Vagina (tissue), 2 donors: ENCODE measurements around the gene CES5A.

Source experiments
- POLR2A ChIP-seq, 2 donors: fragments of 450-650 bp; IDR thresholded peaks; one replicate each; pipeline ENCODE4 v1.6.1; 2017; ENCODE audit warnings: antibody characterized with exemption in 2 of 2, mild to moderate bottlenecking in 2 of 2, moderate library complexity in 2 of 2
- POLR2AphosphoS5 ChIP-seq, 2 donors: sonication (generic); formaldehyde crosslinking; IDR thresholded peaks; one replicate each; pipeline ENCODE4 v1.9.0; 2017; ENCODE audit warnings: antibody characterized with exemption in 2 of 2, mild to moderate bottlenecking in 2 of 2, low read depth in 1 of 2; ENCODE audit not compliant: insufficient read depth in 1 of 2
- TF ChIP-seq, protein P1 (sequence below), 3 experiments: fragments of 450-650 bp in 2 of 3; fragments of 200-600 bp in 1 of 3; sonication (generic) in 1 of 3; IDR thresholded peaks; one replicate each; pipeline ENCODE4 v1.5.1; 2017 to 2019; ENCODE audit warnings: antibody characterized with exemption in 3 of 3, mild to moderate bottlenecking in 2 of 3, moderate library complexity in 2 of 3

- TF ChIP-seq POLR2AphosphoS5 (IDR thresholded peaks at IDR 0.05; ENCODE audit: insufficient read depth in 1 of 2, low read depth in 1 of 2) (no peak), POLR2A (IDR thresholded peaks at IDR 0.05) (no peak)
- TF ChIP-seq, protein P1, sequence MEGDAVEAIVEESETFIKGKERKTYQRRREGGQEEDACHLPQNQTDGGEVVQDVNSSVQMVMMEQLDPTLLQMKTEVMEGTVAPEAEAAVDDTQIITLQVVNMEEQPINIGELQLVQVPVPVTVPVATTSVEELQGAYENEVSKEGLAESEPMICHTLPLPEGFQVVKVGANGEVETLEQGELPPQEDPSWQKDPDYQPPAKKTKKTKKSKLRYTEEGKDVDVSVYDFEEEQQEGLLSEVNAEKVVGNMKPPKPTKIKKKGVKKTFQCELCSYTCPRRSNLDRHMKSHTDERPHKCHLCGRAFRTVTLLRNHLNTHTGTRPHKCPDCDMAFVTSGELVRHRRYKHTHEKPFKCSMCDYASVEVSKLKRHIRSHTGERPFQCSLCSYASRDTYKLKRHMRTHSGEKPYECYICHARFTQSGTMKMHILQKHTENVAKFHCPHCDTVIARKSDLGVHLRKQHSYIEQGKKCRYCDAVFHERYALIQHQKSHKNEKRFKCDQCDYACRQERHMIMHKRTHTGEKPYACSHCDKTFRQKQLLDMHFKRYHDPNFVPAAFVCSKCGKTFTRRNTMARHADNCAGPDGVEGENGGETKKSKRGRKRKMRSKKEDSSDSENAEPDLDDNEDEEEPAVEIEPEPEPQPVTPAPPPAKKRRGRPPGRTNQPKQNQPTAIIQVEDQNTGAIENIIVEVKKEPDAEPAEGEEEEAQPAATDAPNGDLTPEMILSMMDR (IDR thresholded peaks at IDR 0.05), result no peak
Observed at GRCh38 chr16:55836158-55836611, 39.0 kb downstream of the CES5A start.
